Astrocyte (in vitro differentiated cells and primary cell): ENCODE data around the gene CCNE1. TPM values are rescaled to one million over a fixed set of nuclear protein-coding genes. Genes with fewer than 3 reads are reported as not detected.
"Not testable (repeated sequence)": the region's sequence is repeated elsewhere in the genome, so short reads cannot be mapped to it uniquely, and the experiment has no call there.

ENCODE experiments used
- DNase-seq: peaks from one replicate; pipeline ENCODE4 v3.0.0-alpha.2; 2010; ENCODE audit warnings: low read depth
- FAIRE-seq: peaks from 2 replicates; lab custom pipeline; 2011; peaks lifted over from hg19 to GRCh38; lab: Jason Lieb, UNC
- H2AFZ ChIP-seq: 2 replicates; pipeline ENCODE4 v1.6.0; 2012; ENCODE audit warnings: low read depth, low read length, inconsistent platforms
- H3K27ac ChIP-seq: 2 replicates; pipeline ENCODE4 v1.5.1; 2011; ENCODE audit warnings: low read depth, low read length, inconsistent platforms
- H3K27me3 ChIP-seq: 2 replicates; pipeline ENCODE4 v1.6.0; 2011; ENCODE audit warnings: low read length, inconsistent platforms; ENCODE audit not compliant: insufficient read depth
- H3K36me3 ChIP-seq: 2 replicates; pipeline ENCODE4 v1.5.1; 2011; ENCODE audit warnings: low read length, inconsistent platforms; ENCODE audit not compliant: insufficient read depth
- H3K4me1 ChIP-seq: 2 replicates; pipeline ENCODE4 v1.5.1; 2011; ENCODE audit warnings: low read length, inconsistent platforms; ENCODE audit not compliant: insufficient read depth
- H3K4me2 ChIP-seq: 2 replicates; pipeline ENCODE4 v1.6.0; 2012; ENCODE audit warnings: low read length, inconsistent platforms
- H3K4me3 ChIP-seq: 2 replicates; pipeline ENCODE4 v1.5.1; 2011; ENCODE audit warnings: low read depth, mild to moderate bottlenecking, low read length, inconsistent platforms; ENCODE audit not compliant: insufficient read depth
- H3K79me2 ChIP-seq: 2 replicates; pipeline ENCODE4 v1.6.0; 2012; ENCODE audit warnings: mild to moderate bottlenecking, low read length, inconsistent platforms; ENCODE audit not compliant: insufficient read depth
- H3K9ac ChIP-seq: 2 replicates; pipeline ENCODE4 v1.6.0; 2012; ENCODE audit warnings: mild to moderate bottlenecking, low read length, inconsistent platforms
- H3K9me3 ChIP-seq: 2 replicates; pipeline ENCODE4 v1.5.1; 2012; ENCODE audit warnings: low read depth, mild to moderate bottlenecking, low read length, inconsistent platforms; ENCODE audit not compliant: insufficient read depth
- H4K20me1 ChIP-seq: 2 replicates; pipeline ENCODE4 v1.6.0; 2012; ENCODE audit warnings: low read length, inconsistent platforms; ENCODE audit not compliant: insufficient read depth
- H3K27ac Mint-ChIP-seq: one replicate; pipeline ENCODE4 v1.8.0; 2021; ENCODE audit warnings: mild to moderate bottlenecking, mixed read lengths; ENCODE audit not compliant: unreplicated experiment
- H3K27me3 Mint-ChIP-seq: one replicate; pipeline ENCODE4 v1.8.0; 2021; ENCODE audit warnings: low read depth, mixed read lengths; ENCODE audit not compliant: unreplicated experiment
- H3K36me3 Mint-ChIP-seq: one replicate; pipeline ENCODE4 v1.8.0; 2021; ENCODE audit warnings: low read depth, mixed read lengths; ENCODE audit not compliant: unreplicated experiment
- H3K4me1 Mint-ChIP-seq: one replicate; pipeline ENCODE4 v1.8.0; 2021; ENCODE audit warnings: low read depth, mixed read lengths; ENCODE audit not compliant: unreplicated experiment
- H3K4me3 Mint-ChIP-seq: one replicate; pipeline ENCODE4 v1.8.0; 2021; ENCODE audit warnings: mild to moderate bottlenecking, moderate library complexity, mixed read lengths; ENCODE audit not compliant: unreplicated experiment
- H3K9me3 Mint-ChIP-seq: one replicate; pipeline ENCODE4 v1.8.0; 2021; ENCODE audit warnings: mild to moderate bottlenecking, mixed read lengths; ENCODE audit not compliant: unreplicated experiment
- CTCF ChIP-seq: IDR thresholded peaks from 2 replicates; pipeline ENCODE4 v1.5.1; 2011; ENCODE audit warnings: low read depth, mild to moderate bottlenecking, inconsistent platforms, low read length, moderate library complexity; ENCODE audit not compliant: insufficient read depth
- EZH2 ChIP-seq: IDR thresholded peaks from 2 replicates; pipeline ENCODE4 v1.6.1; 2012; ENCODE audit warnings: mild to moderate bottlenecking, low read length, inconsistent platforms; ENCODE audit not compliant: insufficient read depth
- total RNA-seq: library from RNA; stranded (reverse); gene quantifications from 2 replicates; pipeline ENCODE4 v1.2.1, GENCODE V29; 2021

Gene CCNE1
- total RNA-seq, 1 donor from 2014 or later, result 8.8 TPM

DNA sequence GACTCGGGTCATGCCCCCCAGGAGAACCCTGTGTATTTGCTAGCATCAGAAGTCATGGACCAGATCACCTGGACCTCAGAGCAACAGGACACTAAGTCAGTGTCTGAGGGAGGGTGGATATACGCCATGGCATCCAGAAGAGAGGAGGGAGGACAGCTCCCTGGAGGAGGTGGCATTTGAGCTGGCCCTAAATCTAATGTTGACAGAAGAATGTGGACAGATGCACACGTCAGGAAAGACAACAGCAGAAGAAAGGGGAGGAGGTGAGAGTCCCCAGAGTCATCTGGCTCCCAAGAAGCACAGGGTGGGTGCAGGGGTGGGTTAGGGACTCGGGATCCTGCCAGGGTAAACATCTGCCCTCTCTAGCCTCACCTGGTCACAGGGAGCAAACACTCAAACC lies 24.5 kb upstream of the CCNE1 start:
- no peak overlapping the region for H3K4me3 ChIP-seq
- no peaks in the 10 kb centered on the region for H3K9me3 ChIP-seq
- H3K27me3 ChIP-seq, result no peaks in the 10 kb centered on the region
- Mint-ChIP-seq H3K9me3 (peaks cover 2% of the 10 kb centered on the region), H3K4me3 (no peak overlapping the region), H3K4me1 (no peaks in the 10 kb centered on the region), H3K27me3 (peaks cover 26% of the 10 kb centered on the region), H3K36me3 (peaks cover 2% of the 10 kb centered on the region), H3K27ac (no peak overlapping the region)
- H3K79me2 ChIP-seq, result no peaks in the 10 kb centered on the region
- no peak overlapping the region for H3K9ac ChIP-seq
- FAIRE-seq (no peak), DNase-seq (no peak)
- no peak overlapping the region for H2AFZ ChIP-seq
- no peaks in the 10 kb centered on the region for H4K20me1 ChIP-seq
- TF ChIP-seq EZH2, result no peak
- TF ChIP-seq CTCF, result no peak
- no peak overlapping the region for H3K4me2 ChIP-seq
- no peaks in the 10 kb centered on the region for H3K4me1 ChIP-seq
- H3K27ac ChIP-seq, result no peak overlapping the region
- H3K36me3 ChIP-seq, result no peaks in the 10 kb centered on the region

- Mint-ChIP-seq H3K9me3 (peaks cover 3% of the 10 kb centered on the region), H3K4me3 (no peak overlapping the region), H3K27ac (no peak overlapping the region), H3K4me1 (no peaks in the 10 kb centered on the region), H3K27me3 (peaks cover 25% of the 10 kb centered on the region), H3K36me3 (peaks cover 2% of the 10 kb centered on the region)
- Histone ChIP-seq H3K4me2 (no peak overlapping the region), H3K27me3 (no peaks in the 10 kb centered on the region), H2AFZ (no peak overlapping the region), H3K9me3 (no peaks in the 10 kb centered on the region), H3K27ac (no peak overlapping the region), H3K4me3 (no peak overlapping the region), H3K9ac (no peak overlapping the region), H3K79me2 (no peaks in the 10 kb centered on the region), H3K4me1 (no peaks in the 10 kb centered on the region), H3K36me3 (no peaks in the 10 kb centered on the region), H4K20me1 (no peaks in the 10 kb centered on the region)
- TF ChIP-seq CTCF (no peak), EZH2 (no peak)
- FAIRE-seq, result no peak
- DNase-seq, result no peak
These were observed 22.8 kb upstream of the CCNE1 start for GRCh38 chr19:29789007-29789406.

GRCh38 chr19:29793116-29793727 lies 18.6 kb upstream of the CCNE1 start:
- Mint-ChIP-seq H3K36me3 (no peaks in the 10 kb centered on the region), H3K4me1 (no peaks in the 10 kb centered on the region), H3K27me3 (peaks cover 28% of the 10 kb centered on the region), H3K27ac (no peak overlapping the region), H3K9me3 (peaks cover 3% of the 10 kb centered on the region), H3K4me3 (no peak overlapping the region)
- Histone ChIP-seq H3K4me2 (no peak overlapping the region), H3K27me3 (peaks cover 3% of the 10 kb centered on the region), H2AFZ (no peak overlapping the region), H3K9ac (no peak overlapping the region), H3K36me3 (no peaks in the 10 kb centered on the region), H3K9me3 (no peaks in the 10 kb centered on the region), H3K4me1 (no peaks in the 10 kb centered on the region), H4K20me1 (no peaks in the 10 kb centered on the region), H3K4me3 (no peak overlapping the region), H3K79me2 (no peaks in the 10 kb centered on the region), H3K27ac (no peak overlapping the region)
- no peak for DNase-seq
- TF ChIP-seq EZH2, result no peak
- no peak for TF ChIP-seq CTCF
- FAIRE-seq, result no peak

GRCh38 chr19:29794490-29794889 lies 17.3 kb upstream of the CCNE1 start:
- not testable (repeated sequence) for H3K4me2 ChIP-seq, H3K27me3 ChIP-seq, H3K27ac ChIP-seq, H3K36me3 Mint-ChIP-seq, H4K20me1 ChIP-seq, DNase-seq, H3K4me3 ChIP-seq, H3K4me1 Mint-ChIP-seq, H3K79me2 ChIP-seq, H3K27ac Mint-ChIP-seq, H3K36me3 ChIP-seq, H3K4me3 Mint-ChIP-seq, H3K9me3 Mint-ChIP-seq, H2AFZ ChIP-seq, H3K9me3 ChIP-seq, FAIRE-seq, H3K9ac ChIP-seq, H3K4me1 ChIP-seq
- peaks cover 25% of the 10 kb centered on the region for H3K27me3 Mint-ChIP-seq
